BLaER1 treated with 17β-estradiol and CSF1 and Interleukin-3, amounts not matched to agents 10 nM and 100 nM (cell line): ENCODE results near the gene SMAD5.

Experiments used
- H3K27ac ChIP-seq, 11 experiments: shearing (Covaris generic); formaldehyde crosslinking; 2 replicates each; pipeline ENCODE4 v1.8.1; 2022
- H3K27me3 ChIP-seq, 11 experiments: shearing (Covaris generic); formaldehyde crosslinking; 2 replicates each; pipeline ENCODE4 v1.8.1; 2022
- H3K36me3 ChIP-seq, 11 experiments: shearing (Covaris generic); formaldehyde crosslinking; 2 replicates each; pipeline ENCODE4 v1.8.1; 2022
- H3K4me1 ChIP-seq, 10 experiments: shearing (Covaris generic); formaldehyde crosslinking; 2 replicates each; pipeline ENCODE4 v1.8.1; 2022
- H3K4me2 ChIP-seq, 11 experiments: shearing (Covaris generic); formaldehyde crosslinking; 2 replicates each; pipeline ENCODE4 v1.8.1; 2022
- H3K4me3 ChIP-seq, 10 experiments: shearing (Covaris generic); formaldehyde crosslinking; 2 replicates each; pipeline ENCODE4 v1.8.1; 2022
- H3K9ac ChIP-seq, 11 experiments: shearing (Covaris generic); formaldehyde crosslinking; 2 replicates each; pipeline ENCODE4 v1.8.1; 2022
- H3K9me3 ChIP-seq, 11 experiments: shearing (Covaris generic); formaldehyde crosslinking; replicated peaks in 1 of 11; 2 replicates each; pipeline ENCODE4 v1.8.1; 2022
- H4K20me1 ChIP-seq, 11 experiments: shearing (Covaris generic); formaldehyde crosslinking; 2 replicates each; pipeline ENCODE4 v1.8.1; 2022
- Cebpa-rat ChIP-seq, 11 experiments: shearing (Covaris generic); IDR thresholded peaks; 2 replicates each; pipeline ENCODE4 v1.8.1; 2022

SMAD5 gene

GRCh38 chr5:136143763-136144162 is 11.1 kb downstream of the SMAD5 start:
- H3K4me3 ChIP-seq, result no peak overlapping the region
- no peak overlapping the region; a peak in 1 of 22 replicates for H3K4me2 ChIP-seq
- no peaks in the 10 kb centered on the region for H3K27me3 ChIP-seq
- no peak overlapping the region for H3K9ac ChIP-seq
- no peak for TF ChIP-seq Cebpa-rat (IDR thresholded peaks at IDR 0.05)
- H3K4me1 ChIP-seq, result peaks cover 0 to 18% (median 8%) of the 10 kb centered on the region in 10 experiments; a peak in 11 of 20 replicates
- H3K9me3 ChIP-seq, result no peaks in the 10 kb centered on the region
- peaks cover 0 to 24% (median 14%) of the 10 kb centered on the region in 11 experiments; a peak in 12 of 22 replicates for H3K36me3 ChIP-seq
- H3K27ac ChIP-seq, result no peak overlapping the region
- peaks cover 82 to 100% (median 100%) of the 10 kb centered on the region in 11 experiments for H4K20me1 ChIP-seq

- Histone ChIP-seq H3K36me3 (peaks cover 0 to 24% (median 10%) of the 10 kb centered on the region in 11 experiments; a peak in 12 of 22 replicates), H3K4me1 (peaks cover 0 to 22% (median 10%) of the 10 kb centered on the region in 10 experiments; a peak in 12 of 20 replicates), H4K20me1 (peaks cover 70 to 100% (median 99%) of the 10 kb centered on the region in 11 experiments)
Measured at GRCh38 chr5:136145030-136145429, 12.4 kb downstream of the SMAD5 start.

GRCh38 chr5:136146201-136146600 is 13.6 kb downstream of the SMAD5 start:
- H3K36me3 ChIP-seq, result peaks cover 2 to 31% (median 9%) of the 10 kb centered on the region in 11 experiments; a peak in 12 of 22 replicates
- TF ChIP-seq Cebpa-rat (IDR thresholded peaks at IDR 0.05), result no peak
- H4K20me1 ChIP-seq, result peaks cover 59 to 100% (median 99%) of the 10 kb centered on the region in 11 experiments
- no peak overlapping the region for H3K27ac ChIP-seq
- H3K27me3 ChIP-seq, result no peaks in the 10 kb centered on the region
- no peak overlapping the region for H3K9ac ChIP-seq
- H3K4me1 ChIP-seq, result peaks cover 0 to 21% (median 10%) of the 10 kb centered on the region in 10 experiments; a peak in 12 of 20 replicates
- H3K9me3 ChIP-seq, result no peaks in the 10 kb centered on the region
- H3K4me2 ChIP-seq, result no peak overlapping the region
- no peak overlapping the region for H3K4me3 ChIP-seq

More at GRCh38 chr5:136145030-136145429, 12.4 kb downstream of the SMAD5 start:
- Histone ChIP-seq H3K27ac (no peak overlapping the region), H3K27me3 (no peaks in the 10 kb centered on the region), H3K9ac (no peak overlapping the region), H3K9me3 (no peaks in the 10 kb centered on the region), H3K4me2 (no peak overlapping the region), H3K4me3 (no peak overlapping the region)
- TF ChIP-seq Cebpa-rat (IDR thresholded peaks at IDR 0.05), result no peak

- Histone ChIP-seq H3K9me3 (no peaks in the 10 kb centered on the region), H3K27me3 (no peaks in the 10 kb centered on the region), H3K4me1 (peaks cover 0 to 18% (median 10%) of the 10 kb centered on the region in 10 experiments; a peak in 12 of 20 replicates), H3K4me3 (no peak overlapping the region), H3K4me2 (no peak overlapping the region), H3K36me3 (peaks cover 16 to 46% (median 22%) of the 10 kb centered on the region in 11 experiments; a peak in 18 of 22 replicates), H3K9ac (no peak overlapping the region), H3K27ac (no peak overlapping the region), H4K20me1 (peaks cover 59 to 100% (median 99%) of the 10 kb centered on the region in 11 experiments)
- no peak for TF ChIP-seq Cebpa-rat (IDR thresholded peaks at IDR 0.05)
Measured at GRCh38 chr5:136147632-136148031, 15.0 kb downstream of the SMAD5 start.

GRCh38 chr5:136149891-136150290 is 17.2 kb downstream of the SMAD5 start:
- H4K20me1 ChIP-seq, result peaks cover 44 to 100% (median 92%) of the 10 kb centered on the region in 11 experiments; a peak in 19 of 22 replicates

GRCh38 chr5:136153581-136154236 is 21.1 kb downstream of the SMAD5 start:
- Histone ChIP-seq H3K36me3 (peaks cover 69 to 100% (median 79%) of the 10 kb centered on the region in 11 experiments), H3K27me3 (no peaks in the 10 kb centered on the region), H3K9ac (no peak overlapping the region), H3K4me2 (no peak overlapping the region), H3K27ac (no peak overlapping the region), H3K9me3 (peaks cover 0 to 6% (median 0%) of the 10 kb centered on the region in 11 experiments; a peak in 2 of 22 replicates), H4K20me1 (peaks cover 27 to 96% (median 66%) of the 10 kb centered on the region in 11 experiments; a peak in 18 of 22 replicates), H3K4me3 (no peak overlapping the region), H3K4me1 (peaks cover 0 to 12% (median 0%) of the 10 kb centered on the region in 10 experiments; a peak in 1 of 20 replicates)
- no peak for TF ChIP-seq Cebpa-rat (IDR thresholded peaks at IDR 0.05)

More at GRCh38 chr5:136149891-136150290, 17.2 kb downstream of the SMAD5 start:
- Histone ChIP-seq H3K27me3 (no peaks in the 10 kb centered on the region), H3K36me3 (peaks cover 38 to 68% (median 44%) of the 10 kb centered on the region in 11 experiments), H3K9me3 (no peaks in the 10 kb centered on the region), H3K9ac (no peak overlapping the region), H3K27ac (no peak overlapping the region), H3K4me3 (no peak overlapping the region), H3K4me1 (peaks cover 0 to 7% (median 2%) of the 10 kb centered on the region in 10 experiments; a peak in 2 of 20 replicates), H3K4me2 (peak overlapping the region in 1 of 11 experiments; percentile 10; a peak in 1 of 22 replicates)
- no peak for TF ChIP-seq Cebpa-rat (IDR thresholded peaks at IDR 0.05)

- no peak overlapping the region for H3K4me3 ChIP-seq
- 0 out of 20 replicates have a peak, but pooled peaks cover 0 to 5% (median 0%) of the 10 kb centered on the region in 10 experiments for H3K4me1 ChIP-seq
- TF ChIP-seq Cebpa-rat (IDR thresholded peaks at IDR 0.05), result no peak
- no peak overlapping the region for H3K4me2 ChIP-seq
- peaks cover 63 to 100% (median 84%) of the 10 kb centered on the region in 11 experiments for H3K36me3 ChIP-seq
- H3K27ac ChIP-seq, result no peak overlapping the region
- peaks cover 0 to 6% (median 0%) of the 10 kb centered on the region in 11 experiments; a peak in 2 of 22 replicates for H3K9me3 ChIP-seq
- no peaks in the 10 kb centered on the region for H3K27me3 ChIP-seq
- peaks cover 27 to 96% (median 61%) of the 10 kb centered on the region in 11 experiments; a peak in 18 of 22 replicates for H4K20me1 ChIP-seq
- H3K9ac ChIP-seq, result no peak overlapping the region
Measured at GRCh38 chr5:136155078-136155477, 22.4 kb downstream of the SMAD5 start.

- H3K9me3 ChIP-seq, result peaks cover 0 to 6% (median 0%) of the 10 kb centered on the region in 11 experiments; a peak in 2 of 22 replicates
Measured at GRCh38 chr5:136155761-136156160, 23.1 kb downstream of the SMAD5 start.

GRCh38 chr5:136157514-136157913 is 24.9 kb downstream of the SMAD5 start:
- Histone ChIP-seq H3K27ac (no peak overlapping the region), H3K36me3 (peaks cover 77 to 100% (median 88%) of the 10 kb centered on the region in 11 experiments), H3K9me3 (peaks cover 0 to 6% (median 0%) of the 10 kb centered on the region in 11 experiments; a peak in 2 of 22 replicates), H3K4me1 (0 out of 20 replicates have a peak, but pooled peaks cover 0 to 5% (median 0%) of the 10 kb centered on the region in 10 experiments), H4K20me1 (peaks cover 11 to 96% (median 47%) of the 10 kb centered on the region in 11 experiments; a peak in 18 of 22 replicates), H3K4me3 (no peak overlapping the region), H3K27me3 (no peaks in the 10 kb centered on the region), H3K9ac (no peak overlapping the region), H3K4me2 (no peak overlapping the region)
- no peak for TF ChIP-seq Cebpa-rat (IDR thresholded peaks at IDR 0.05)

More at GRCh38 chr5:136155761-136156160, 23.1 kb downstream of the SMAD5 start:
- no peak for TF ChIP-seq Cebpa-rat (IDR thresholded peaks at IDR 0.05)
- H3K27me3 ChIP-seq, result no peaks in the 10 kb centered on the region
- peaks cover 29 to 96% (median 61%) of the 10 kb centered on the region in 11 experiments; a peak in 18 of 22 replicates for H4K20me1 ChIP-seq
- no peak overlapping the region for H3K9ac ChIP-seq
- H3K4me2 ChIP-seq, result no peak overlapping the region
- H3K4me1 ChIP-seq, result 0 out of 20 replicates have a peak, but pooled peaks cover 0 to 5% (median 0%) of the 10 kb centered on the region in 10 experiments
- H3K4me3 ChIP-seq, result no peak overlapping the region
- H3K27ac ChIP-seq, result no peak overlapping the region
- peaks cover 69 to 100% (median 87%) of the 10 kb centered on the region in 11 experiments for H3K36me3 ChIP-seq
